GM12873 (cell line): ENCODE data around the gene TRIM31.

Experiments
- TF ChIP-seq, protein P1 (sequence below): IDR thresholded peaks from 2 replicates; pipeline ENCODE4 v1.5.1; 2012; ENCODE audit warnings: low read depth, mild to moderate bottlenecking, moderate library complexity, low read length, control low read depth; ENCODE audit not compliant: insufficient read depth; ENCODE audit errors: missing control alignments

The TRIM31 gene

DNA sequence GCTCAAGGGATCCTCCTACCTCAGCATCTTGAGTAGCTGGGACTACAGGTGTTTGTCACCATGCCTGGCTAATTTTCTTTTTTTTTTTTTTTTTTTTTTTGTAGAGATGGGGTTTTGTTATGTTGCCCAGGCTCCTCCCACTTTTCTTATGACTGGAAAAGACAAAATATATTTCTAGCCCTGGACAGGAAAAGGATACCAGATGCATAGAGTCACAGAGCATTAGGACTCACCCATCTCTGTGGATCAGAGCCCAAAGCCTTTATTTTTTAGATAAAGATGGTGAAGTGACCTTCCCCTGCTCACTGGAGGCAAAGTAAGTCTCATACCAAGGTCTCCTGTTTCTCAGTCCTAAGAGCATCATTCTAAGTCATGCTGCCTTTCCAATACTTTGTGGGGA is 44.7 kb upstream of the TRIM31 start:
- TF ChIP-seq, protein P1, sequence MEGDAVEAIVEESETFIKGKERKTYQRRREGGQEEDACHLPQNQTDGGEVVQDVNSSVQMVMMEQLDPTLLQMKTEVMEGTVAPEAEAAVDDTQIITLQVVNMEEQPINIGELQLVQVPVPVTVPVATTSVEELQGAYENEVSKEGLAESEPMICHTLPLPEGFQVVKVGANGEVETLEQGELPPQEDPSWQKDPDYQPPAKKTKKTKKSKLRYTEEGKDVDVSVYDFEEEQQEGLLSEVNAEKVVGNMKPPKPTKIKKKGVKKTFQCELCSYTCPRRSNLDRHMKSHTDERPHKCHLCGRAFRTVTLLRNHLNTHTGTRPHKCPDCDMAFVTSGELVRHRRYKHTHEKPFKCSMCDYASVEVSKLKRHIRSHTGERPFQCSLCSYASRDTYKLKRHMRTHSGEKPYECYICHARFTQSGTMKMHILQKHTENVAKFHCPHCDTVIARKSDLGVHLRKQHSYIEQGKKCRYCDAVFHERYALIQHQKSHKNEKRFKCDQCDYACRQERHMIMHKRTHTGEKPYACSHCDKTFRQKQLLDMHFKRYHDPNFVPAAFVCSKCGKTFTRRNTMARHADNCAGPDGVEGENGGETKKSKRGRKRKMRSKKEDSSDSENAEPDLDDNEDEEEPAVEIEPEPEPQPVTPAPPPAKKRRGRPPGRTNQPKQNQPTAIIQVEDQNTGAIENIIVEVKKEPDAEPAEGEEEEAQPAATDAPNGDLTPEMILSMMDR = no peak

DNA sequence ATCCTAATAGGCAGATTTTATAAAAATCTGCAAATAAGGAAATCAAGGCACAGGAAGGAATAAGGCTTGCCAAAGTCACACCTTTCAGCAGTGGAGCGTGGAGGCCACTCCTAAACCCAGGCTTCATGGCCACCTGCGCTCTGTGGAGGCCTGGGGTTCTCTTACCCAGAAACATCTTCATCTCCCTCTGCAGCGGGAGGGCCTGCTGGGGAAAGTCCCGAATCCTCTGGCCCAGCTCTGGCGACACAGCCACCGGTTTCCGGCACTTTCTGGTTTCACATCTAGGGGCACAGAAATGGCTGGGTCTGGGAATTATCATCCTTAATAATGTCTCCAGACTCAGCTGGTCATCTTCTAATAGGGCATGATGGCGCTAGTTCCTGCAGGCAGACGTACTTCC is 43.9 kb upstream of the TRIM31 start:
- TF ChIP-seq, protein P1 = no peak

DNA sequence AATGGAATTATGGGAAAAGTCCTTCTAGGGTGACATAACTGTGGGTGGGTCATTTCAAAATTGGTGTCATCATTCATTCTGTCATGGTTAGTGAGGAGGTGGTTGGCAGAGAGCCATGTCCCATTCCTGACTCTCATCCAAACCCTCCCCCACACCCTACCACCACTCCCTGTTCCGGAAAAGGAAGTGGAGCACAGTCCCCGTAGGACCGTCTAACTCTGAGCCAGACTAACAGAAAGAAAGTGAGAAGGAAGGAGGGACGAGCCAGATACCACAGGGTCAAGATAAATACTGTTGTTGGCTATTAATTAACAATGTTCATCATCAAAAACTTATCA is 43.3 kb upstream of the TRIM31 start:
- TF ChIP-seq, protein P1 = no peak

DNA sequence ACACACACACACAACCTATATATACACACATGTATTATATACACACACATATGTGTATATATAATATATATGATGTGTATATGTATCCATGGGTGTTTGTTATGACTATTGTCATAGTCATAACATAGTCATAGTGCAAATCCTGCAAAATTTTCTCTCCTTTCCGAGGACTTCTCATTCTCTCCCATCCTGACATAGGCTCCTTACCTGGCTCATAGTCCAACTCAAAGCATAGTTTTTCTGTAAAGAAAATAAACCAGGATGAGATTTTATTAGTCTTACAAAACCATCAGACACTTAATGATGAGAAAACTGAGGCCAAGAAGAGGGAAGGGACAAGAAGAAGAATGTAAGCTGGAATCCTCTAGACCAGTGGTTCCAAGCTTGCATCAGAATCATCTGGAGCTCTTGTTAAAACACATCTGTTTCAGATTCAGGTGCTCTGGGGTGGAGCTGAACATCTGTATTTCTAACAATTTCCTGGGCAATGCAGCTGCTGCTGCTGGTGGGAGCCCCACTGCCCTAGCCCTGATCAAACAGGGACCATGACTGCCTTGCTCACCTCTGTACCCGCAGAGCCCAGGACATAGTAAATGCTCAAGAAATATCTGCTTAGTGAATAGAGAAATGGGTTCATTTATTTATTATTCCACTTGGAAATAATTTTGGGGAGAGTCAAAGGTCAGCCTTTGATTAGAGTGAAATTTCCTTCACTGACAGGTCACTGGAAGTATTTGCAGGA is 42.8 kb upstream of the TRIM31 start:
- TF ChIP-seq, protein P1 = no peak

DNA sequence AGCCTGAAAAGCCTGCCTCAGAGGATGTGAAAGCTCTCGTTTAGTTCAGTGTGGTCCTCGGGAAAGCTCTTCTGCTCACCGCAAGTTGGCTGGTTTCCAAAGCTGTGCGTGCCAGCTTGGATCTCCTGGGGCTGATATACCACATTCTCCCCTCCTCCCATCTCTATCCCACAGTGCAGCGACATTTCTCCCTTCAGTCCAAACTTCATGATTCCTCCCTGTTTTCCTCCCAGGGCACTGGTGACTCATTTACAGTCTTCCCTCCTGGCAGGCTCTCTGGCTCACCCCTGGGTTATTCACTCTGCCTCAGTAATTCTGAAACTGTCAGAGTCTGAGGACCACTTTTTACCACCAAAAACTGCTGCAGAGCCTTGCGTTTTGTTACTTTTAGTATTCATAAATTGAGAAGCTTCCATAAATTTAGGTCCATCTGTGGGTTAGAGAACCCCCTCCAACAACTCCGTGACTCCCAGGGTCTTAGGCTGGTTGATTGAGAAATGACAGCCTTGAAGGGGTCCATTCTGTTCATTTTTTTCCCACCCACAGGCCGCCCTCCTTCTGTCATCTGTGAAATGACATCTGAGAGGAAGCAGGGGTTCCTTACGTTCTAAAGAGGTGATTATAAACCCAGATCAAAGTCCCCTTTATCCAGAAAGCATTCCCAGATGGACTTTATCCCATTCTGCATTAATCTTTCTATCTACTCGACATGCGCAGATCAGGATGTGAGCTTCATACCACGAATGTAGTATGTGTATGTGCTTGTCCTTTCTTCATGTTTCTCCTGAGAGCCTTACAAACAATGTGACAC is 42.0 kb upstream of the TRIM31 start:
- TF ChIP-seq, protein P1 = no peak

DNA sequence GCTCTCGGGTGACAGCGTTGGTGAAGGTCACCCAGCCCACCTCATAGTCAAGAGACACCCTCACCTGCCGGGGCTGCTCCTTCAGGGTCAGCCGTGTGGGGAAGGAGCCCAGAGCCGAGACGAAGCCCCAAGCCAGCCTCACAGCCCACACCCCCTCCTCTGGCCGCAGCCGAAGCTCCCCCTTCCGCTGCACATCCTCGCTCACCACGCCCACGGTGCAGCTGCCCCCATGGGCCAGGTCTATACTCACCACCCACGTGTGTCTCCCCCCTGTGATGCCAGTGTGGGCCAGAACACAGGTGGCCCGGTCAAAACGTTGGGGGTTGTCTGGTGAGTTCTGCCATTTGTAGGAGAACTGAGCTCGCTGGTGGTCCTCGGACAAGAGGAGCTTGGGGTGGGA is 41.2 kb upstream of the TRIM31 start:
- TF ChIP-seq, protein P1 = no peak

DNA sequence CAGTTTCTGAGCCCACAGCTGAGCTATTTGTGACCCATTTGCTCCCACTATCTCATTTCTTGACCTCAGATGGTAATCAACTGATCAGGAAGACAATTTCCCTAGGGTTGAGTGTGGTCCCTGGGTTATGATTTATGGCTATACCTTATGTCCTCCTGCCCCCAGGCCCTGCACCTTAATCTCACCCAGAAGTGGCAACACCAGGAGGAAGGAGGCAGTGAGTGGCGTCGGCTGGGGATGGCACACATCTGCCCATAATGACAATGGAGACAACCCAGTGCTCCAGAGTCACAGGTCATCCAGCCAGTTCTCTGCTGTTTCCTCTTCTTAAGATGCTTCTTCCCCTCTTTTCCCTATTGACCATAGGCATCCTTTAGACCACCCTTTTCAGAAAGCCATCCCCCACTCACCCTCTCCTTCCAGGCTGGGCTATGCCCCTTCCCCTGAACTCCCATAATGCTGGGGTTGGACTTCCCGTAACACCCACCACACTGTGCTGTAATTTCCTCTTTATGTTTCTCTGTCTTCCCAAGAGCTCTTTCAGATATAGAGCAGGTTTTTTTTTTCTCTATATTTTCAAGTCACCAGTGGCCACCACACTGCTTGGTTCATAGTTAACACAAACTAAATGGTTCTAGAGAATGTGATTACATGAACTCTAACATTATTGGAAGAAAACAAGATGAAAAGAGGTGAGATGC is 40.2 kb upstream of the TRIM31 start:
- TF ChIP-seq, protein P1 = no peak
